NCI-H748 treated with DMSO at 0.1 percent for 48 hours (cell line): Measurements from ENCODE around the gene C12orf42.

Experiments
- DNase-seq: peaks from one replicate; lab custom pipeline; 2025; lab: John Stamatoyannopoulos, UW

C12orf42 gene

DNA sequence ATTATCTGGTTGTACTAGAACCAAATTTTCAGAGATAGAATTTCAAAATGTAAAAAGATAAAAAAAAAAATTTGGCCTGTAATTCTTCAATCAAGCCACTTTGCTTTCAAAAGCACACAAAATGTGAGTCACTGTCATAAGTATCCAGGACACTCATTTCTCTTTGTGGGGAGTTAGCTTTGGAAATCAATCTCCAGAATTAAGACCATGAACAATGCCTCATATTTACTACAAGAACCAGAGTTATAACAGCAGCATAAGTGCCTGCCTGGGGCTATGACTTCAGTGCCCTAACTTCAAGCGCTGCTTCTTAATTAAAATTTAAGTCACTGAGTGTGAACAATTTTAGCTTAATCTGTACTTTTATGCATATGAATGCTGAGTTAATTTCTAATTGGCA is 162.1 kb downstream of the C12orf42 start:
- DNase-seq, result no peak

DNA sequence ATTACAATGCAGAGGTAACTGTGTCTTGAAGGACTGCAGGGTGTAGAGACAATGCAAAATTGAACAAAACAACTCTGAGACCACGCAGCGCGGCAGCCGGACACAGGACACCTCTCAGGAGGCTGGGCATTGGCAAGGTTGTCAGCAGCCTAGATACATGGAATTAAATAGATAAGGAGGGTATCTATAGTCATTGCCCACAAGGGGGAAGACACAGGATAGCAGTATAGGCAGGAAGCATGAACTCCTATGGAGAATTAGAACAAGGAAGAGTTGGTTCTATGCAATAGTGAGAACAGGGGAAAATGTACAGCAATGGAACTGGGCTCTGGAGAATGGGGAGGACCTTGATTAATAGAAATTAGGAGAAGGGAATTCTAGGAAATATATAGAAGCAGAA is 164.1 kb downstream of the C12orf42 start:
- DNase-seq, result no peak

- DNase-seq, result no peak
Observed at GRCh38 chr12:103330672-103331071, 165.1 kb downstream of the C12orf42 start.

GRCh38 chr12:103327676-103328075 is 168.1 kb downstream of the C12orf42 start:
- DNase-seq, result no peak

DNA sequence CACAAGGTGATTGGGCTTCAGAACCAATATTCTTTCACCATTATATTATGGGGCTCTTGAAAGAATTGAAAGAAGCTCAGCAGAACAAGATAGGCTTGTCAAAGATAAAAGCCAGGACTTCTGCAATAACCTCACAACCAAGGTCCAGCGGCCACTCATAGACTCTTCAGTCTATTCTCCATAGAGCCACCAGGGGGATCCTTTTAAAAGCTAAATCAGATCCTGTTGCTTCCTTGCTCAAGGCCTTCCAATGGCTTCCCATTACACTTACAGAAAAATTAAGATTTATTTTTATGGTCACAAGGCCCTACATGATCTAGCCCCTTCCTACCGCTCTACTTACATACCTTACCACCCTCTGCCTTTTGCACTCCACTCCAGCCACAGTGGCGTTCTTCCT is 169.6 kb downstream of the C12orf42 start:
- DNase-seq, result no peak

DNA sequence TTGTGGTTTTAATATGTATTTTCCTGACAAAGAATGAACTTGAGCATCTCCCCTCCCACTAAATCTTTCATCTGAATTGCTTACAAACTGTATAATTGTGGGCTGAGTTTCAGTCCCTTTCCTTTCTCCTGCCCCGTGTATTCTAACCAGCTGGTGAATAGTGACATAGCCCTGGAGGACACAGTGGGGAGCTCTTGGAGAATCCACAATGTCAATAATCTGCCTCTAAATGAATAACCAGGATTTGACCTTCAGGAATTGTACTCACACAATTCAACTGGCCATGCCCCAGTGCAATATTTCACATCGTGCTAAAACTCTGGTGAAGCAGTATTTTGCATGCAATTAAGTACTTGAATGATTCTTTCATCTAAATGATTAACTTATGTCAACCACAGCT is 177.2 kb downstream of the C12orf42 start:
- DNase-seq, result peak; percentile 97

- no peak for DNase-seq
Observed at GRCh38 chr12:103317220-103317619, 178.5 kb downstream of the C12orf42 start.

DNA sequence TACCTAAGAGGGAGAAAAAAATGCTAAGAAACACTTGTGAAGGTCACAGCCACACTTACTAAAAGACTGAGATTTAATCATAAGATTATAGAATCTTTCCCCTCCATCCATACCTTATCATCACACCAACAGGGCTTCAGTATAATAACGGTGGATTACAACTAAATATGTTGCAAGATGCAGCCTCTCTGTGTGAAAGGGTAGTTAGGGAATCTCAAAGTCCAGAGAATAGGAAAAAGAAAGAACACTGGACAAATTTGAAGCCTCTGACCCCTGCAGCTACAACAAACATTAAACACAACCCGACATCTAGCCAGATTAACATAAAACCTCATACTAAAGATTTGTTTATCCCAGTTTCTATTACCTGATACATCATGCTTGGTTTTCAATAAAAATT is 181.0 kb downstream of the C12orf42 start:
- DNase-seq, result no peak

DNA sequence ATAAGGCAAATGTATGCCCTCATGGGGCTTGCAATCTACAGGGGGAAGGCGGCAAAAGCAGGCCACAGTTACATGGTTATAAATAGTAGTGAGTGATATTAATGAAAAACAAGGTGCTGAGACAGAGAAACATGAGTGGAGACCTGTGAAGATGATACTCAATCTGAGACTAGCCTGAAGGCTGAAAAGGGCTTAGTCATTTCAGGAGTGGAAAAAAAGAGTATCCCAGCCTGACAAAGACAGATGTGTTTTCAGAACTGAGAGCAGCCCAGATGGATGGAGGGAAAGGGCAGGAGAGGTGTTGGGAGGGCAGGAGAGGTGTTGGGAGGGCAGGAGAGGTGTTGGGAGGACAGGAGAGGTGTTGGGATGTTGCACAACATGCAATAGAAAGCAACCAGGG is 181.9 kb downstream of the C12orf42 start:
- DNase-seq, result no peak

GRCh38 chr12:103312742-103313354 is 182.9 kb downstream of the C12orf42 start:
- DNase-seq, result no peak

GRCh38 chr12:103310546-103311270 is 185.1 kb downstream of the C12orf42 start:
- no peak for DNase-seq

DNA sequence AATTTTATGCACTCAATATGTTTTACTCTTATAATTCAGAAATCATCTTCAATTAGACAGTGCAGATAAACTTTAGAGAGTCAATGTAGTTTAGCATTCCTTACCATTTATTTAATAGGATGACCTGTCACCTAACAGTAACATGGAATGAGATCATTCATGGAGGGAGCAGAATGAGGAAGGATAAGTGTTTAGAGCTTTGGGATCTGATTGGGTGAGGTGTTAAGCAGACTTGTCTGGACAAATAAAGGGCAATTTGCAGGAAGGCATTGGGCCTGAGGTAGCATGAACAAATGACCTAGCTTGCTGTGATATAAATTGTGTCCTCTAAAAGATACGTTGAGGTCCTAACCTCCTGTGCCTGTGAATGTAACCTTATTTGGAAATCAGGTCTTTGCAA is 187.4 kb downstream of the C12orf42 start:
- no peak for DNase-seq

GRCh38 chr12:103303484-103303883 is 192.3 kb downstream of the C12orf42 start:
- no peak for DNase-seq

DNA sequence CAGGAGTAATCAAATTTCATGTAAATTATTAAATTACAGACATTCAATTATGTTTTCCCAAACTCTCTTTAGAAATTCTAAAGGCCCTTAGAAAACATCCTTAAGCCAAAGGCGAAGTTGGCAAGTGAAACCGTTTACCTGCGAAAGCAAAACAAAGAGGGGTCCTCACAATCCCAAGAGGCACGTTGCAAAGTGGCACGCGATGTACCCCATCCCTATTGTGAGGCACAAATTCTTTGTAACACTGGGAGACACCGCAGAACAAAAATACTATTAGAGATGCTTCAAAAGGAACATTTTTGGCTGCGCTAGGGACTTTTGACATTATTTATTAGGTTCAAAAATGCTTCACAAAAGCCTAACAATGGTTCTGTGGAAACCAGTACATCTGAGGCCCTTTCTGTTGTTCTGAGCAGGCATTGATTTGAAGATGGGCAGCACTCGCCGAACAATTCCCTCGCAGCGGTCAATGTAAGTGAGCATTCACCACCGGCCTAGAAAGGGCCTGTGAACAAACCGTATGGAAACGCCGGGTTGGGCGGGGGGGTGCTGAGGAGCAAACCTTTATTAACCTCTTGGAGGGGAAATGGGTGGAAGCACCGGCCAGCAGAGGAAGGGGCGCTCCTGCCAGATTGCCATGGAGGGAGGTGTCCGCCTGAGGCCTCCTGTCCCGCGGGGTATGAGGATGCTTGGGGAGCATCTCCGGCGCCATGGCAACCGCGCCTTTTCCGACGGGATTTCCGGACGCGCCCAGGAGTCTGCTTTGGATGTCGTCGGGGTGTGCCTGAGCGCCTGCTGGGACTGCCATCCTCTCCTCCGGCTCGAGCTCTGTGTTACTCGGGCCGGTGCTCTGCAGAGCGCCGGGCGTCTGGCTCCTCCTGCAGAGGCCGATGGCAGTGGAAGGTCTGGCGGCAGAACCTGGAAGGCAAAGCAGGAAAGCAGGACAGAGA is 193.9 kb downstream of the C12orf42 start:
- DNase-seq, result no peak

DNA sequence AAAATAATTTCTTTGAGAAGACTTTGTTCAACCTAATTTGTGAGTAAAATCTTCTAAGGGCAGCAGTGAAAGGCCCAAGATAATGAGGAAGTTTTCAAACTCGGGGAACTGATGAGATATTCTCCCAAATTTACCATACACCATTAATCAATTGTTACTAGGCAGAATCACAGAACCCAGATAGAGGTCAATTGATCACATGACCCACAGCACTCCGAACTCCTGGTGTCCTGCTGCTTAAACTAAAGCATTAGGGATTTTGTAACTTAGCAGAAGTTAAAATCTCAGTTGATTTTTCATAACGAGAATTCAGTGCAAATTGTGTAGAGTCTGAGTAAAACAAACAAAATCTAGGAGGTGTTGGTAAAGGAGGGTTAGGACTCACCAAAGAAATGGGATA is 207.8 kb downstream of the C12orf42 start:
- no peak for DNase-seq

- no peak for DNase-seq
Observed at GRCh38 chr12:103282124-103282523, 213.6 kb downstream of the C12orf42 start.

DNA sequence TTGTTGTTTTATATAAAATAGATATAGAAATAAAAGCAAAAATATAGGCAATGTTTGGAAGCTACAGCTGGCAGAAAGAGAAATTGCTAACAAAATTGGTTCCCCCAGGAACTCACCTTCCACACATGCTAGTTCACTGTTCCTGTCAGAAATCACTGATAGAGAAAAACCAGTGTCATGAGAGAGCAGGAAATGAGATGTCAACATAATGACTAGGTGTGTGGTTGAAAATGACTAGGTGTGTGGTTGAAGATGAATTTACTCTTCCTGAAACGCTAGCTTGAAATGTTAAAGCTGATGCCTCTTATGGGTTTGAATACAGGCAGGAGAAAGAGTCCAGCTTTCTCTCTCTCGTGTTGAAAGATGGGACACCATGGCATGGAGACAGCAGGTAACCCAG is 216.3 kb downstream of the C12orf42 start:
- DNase-seq, result peak; percentile 23

DNA sequence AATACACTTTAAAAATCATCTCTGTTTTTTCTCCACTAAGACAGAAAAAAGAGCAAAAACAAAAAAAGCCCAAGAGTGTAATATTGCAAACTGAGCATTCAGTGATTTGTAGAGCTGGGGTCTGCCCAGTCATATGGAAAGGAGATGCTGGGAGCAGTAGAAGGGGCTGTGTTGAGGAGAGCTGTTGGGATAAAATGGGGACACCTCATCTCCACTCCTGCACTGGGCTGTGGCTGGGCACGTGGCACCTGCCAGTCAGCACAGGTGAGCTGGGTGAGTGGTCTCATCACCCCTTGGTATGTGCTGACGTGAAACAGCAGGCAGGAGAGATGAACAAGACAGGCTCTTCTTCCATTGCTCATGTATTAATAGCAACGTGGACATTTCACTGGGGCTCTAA is 217.4 kb downstream of the C12orf42 start:
- no peak for DNase-seq

DNA sequence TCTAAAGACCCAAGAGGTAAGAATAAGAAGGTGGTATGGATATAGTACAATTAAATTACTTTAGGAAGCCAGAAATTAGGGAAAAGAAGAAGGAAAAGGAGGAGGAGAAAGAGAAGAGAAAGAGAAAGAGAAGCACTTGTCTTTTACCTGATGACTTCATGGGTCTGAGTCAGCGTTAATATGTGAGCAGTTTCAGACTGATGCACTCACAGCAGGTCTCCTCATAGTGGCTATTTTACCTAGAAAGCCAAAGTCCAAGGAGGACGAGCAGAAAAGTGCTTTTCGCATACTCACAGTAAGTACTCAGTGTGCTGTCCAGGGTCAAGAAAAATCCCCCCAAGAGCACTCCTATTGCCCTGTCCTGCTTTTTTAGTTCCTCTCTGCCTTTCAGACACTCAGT is 222.1 kb downstream of the C12orf42 start:
- DNase-seq, result no peak

GRCh38 chr12:103272949-103273348 is 222.8 kb downstream of the C12orf42 start:
- no peak for DNase-seq

DNA sequence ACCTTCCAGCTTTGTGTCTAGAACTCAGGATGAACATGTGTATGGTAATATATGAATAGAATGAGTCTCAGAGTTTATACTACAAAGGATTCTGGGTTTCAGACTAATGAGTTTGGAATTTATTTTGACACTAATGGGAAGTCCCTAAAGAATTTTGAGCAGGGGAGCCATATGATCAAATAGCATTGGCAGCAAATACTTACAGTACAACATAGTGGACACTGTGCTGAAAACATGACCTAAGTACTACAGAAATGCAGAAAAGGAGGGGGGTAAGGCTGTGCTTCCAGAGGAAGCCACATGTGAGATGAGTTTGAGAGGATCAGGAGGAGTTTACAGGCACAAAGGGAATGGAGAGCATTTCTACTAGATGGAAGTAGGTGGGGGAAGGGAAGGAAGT is 225.8 kb downstream of the C12orf42 start:
- DNase-seq, result peak; percentile 29

DNA sequence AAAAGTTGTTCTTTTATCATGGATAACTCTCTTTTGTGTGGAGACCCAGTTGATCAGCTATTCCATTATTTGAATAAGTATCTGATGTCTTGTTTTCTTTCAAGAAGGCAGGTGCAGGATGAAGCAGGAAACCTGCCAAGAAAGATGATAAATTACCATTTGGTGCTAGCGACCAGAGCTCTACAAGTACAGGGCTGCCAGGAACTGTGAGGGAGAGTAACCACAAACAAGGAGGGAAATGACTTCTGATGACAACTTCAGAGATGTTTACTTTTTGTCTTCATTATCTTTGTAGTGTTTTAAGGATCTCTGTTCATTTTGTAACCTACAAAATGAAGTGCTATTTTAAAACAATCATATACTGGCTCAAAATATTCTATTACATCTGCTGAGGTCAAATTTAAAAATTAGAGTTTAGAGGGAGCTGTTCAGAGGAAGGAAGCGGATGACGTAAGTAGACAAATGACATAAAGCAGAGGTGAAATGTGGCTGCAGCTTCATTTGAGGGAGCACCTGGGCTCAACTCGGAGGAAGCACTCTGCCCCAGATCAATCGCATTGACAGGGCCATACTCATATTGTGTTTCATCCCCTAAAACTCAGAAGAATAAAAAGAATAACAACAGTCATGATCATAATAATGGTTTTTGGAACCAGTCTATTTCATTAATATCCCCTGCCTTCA is 226.8 kb downstream of the C12orf42 start:
- DNase-seq, result peak; percentile 96
